ENCODE results near the gene TMTC3. TPM values are rescaled to one million over a fixed set of nuclear protein-coding genes. Genes with fewer than 3 reads are reported as not detected.
"Not testable (repeated sequence)": the region's sequence is repeated elsewhere in the genome, so short reads cannot be mapped to it uniquely, and the experiment has no call there.

The TMTC3 gene
- 40.7 and 41.8 TPM in 2 replicates for total RNA-seq (2014; rRNA removed)
- 3.3 TPM for polyA plus RNA-seq (2012)

- DNase-seq (ENCODE audit: low read depth), result peak; percentile 100
Measured at GRCh38 chr12:88141774-88142609, at the start of gene TMTC3, which contains the start of gene CEP290. Gene TMTC3 (plus strand): TSS chr12:88142307. CDS start chr12:88148316, 6,009 bp downstream. Gene CEP290 (minus strand): TSS chr12:88142088. CDS start chr12:88141307, 781 bp downstream.

- no peak for DNase-seq (ENCODE audit: low read depth)
Measured at GRCh38 chr12:88092771-88093170, 49.3 kb upstream of the TMTC3 start.

- DNase-seq (ENCODE audit: low read depth), result no peak
Measured at GRCh38 chr12:88093573-88093972, 48.5 kb upstream of the TMTC3 start.

GRCh38 chr12:88108021-88108420 is 34.1 kb upstream of the TMTC3 start:
- DNase-seq (ENCODE audit: low read depth), result peak; percentile 37

- DNase-seq (ENCODE audit: low read depth), result peak; percentile 48
Measured at GRCh38 chr12:88111074-88111652, 30.9 kb upstream of the TMTC3 start.

- peak; percentile 50 for DNase-seq (ENCODE audit: low read depth)
Measured at GRCh38 chr12:88113871-88114270, 28.2 kb upstream of the TMTC3 start.

- DNase-seq (ENCODE audit: low read depth), result no peak
Measured at GRCh38 chr12:88122666-88123065, 19.4 kb upstream of the TMTC3 start.

GRCh38 chr12:88127099-88127498 is 15.0 kb upstream of the TMTC3 start:
- DNase-seq (ENCODE audit: low read depth), result no peak

- no peak for DNase-seq (ENCODE audit: low read depth)
Measured at GRCh38 chr12:88127855-88128254, 14.3 kb upstream of the TMTC3 start.

- DNase-seq (ENCODE audit: low read depth), result no peak
Measured at GRCh38 chr12:88132392-88132791, 9.7 kb upstream of the TMTC3 start.

GRCh38 chr12:88133181-88133580 is 8.9 kb upstream of the TMTC3 start:
- DNase-seq (ENCODE audit: low read depth), result not testable (repeated sequence)

- not testable (repeated sequence) for DNase-seq (ENCODE audit: low read depth)
Measured at GRCh38 chr12:88139711-88140110, 2.4 kb upstream of the TMTC3 start.

GRCh38 chr12:88141425-88141773 is 708 bp upstream of the TMTC3 start:
- DNase-seq (ENCODE audit: low read depth), result no peak

GRCh38 chr12:88142610-88142991 is 494 bp downstream of the TMTC3 start:
- DNase-seq (ENCODE audit: low read depth), result no peak

- no peak for DNase-seq (ENCODE audit: low read depth)
Measured at GRCh38 chr12:88144037-88144436, 1.9 kb downstream of the TMTC3 start.

GRCh38 chr12:88144546-88145468 is 2.7 kb downstream of the TMTC3 start:
- DNase-seq (ENCODE audit: low read depth), result no peak

- DNase-seq (ENCODE audit: low read depth), result no peak
Measured at GRCh38 chr12:88145567-88146505, 3.7 kb downstream of the TMTC3 start.

- no peak for DNase-seq (ENCODE audit: low read depth)
Measured at GRCh38 chr12:88150063-88150462, 8.0 kb downstream of the TMTC3 start.

- DNase-seq (ENCODE audit: low read depth), result peak; percentile 40
Measured at GRCh38 chr12:88153959-88154358, 11.9 kb downstream of the TMTC3 start.

GRCh38 chr12:88156075-88156654 is 14.1 kb downstream of the TMTC3 start:
- DNase-seq (ENCODE audit: low read depth), result no peak
